HG02970 (cell line): ENCODE results near the gene DDX51.

Experiments
- ATAC-seq: cut with Tn5 transposase; IDR thresholded peaks from one replicate; pipeline ENCODE4 v1.9.1; 2021; ENCODE audit warnings: mild to moderate bottlenecking, moderate library complexity, moderate number of reproducible peaks; ENCODE audit not compliant: unreplicated experiment, low FRiP score

Gene DDX51

GRCh38 chr12:132168311-132169031 lies 24.4 kb upstream of the DDX51 start:
- no peak for ATAC-seq

GRCh38 chr12:132167611-132168310 lies 23.6 kb upstream of the DDX51 start:
- no peak for ATAC-seq

GRCh38 chr12:132166801-132167591 lies 22.9 kb upstream of the DDX51 start:
- no peak for ATAC-seq

- ATAC-seq, result no peak
Measured at GRCh38 chr12:132166093-132166492, 22.0 kb upstream of the DDX51 start.

GRCh38 chr12:132165584-132165983 lies 21.5 kb upstream of the DDX51 start:
- ATAC-seq, result no peak

- ATAC-seq, result no peak
Measured at GRCh38 chr12:132164426-132164825, 20.3 kb upstream of the DDX51 start.

GRCh38 chr12:132163911-132164288 lies 19.8 kb upstream of the DDX51 start:
- ATAC-seq, result no peak

GRCh38 chr12:132163041-132163910 lies 19.2 kb upstream of the DDX51 start:
- no peak for ATAC-seq

- no peak for ATAC-seq
Measured at GRCh38 chr12:132162508-132163031, 18.5 kb upstream of the DDX51 start.

GRCh38 chr12:132161796-132162507 lies 17.8 kb upstream of the DDX51 start:
- no peak for ATAC-seq

GRCh38 chr12:132161036-132161781 lies 17.1 kb upstream of the DDX51 start:
- ATAC-seq, result no peak

GRCh38 chr12:132160601-132161035 lies 16.5 kb upstream of the DDX51 start:
- ATAC-seq, result no peak

- no peak for ATAC-seq
Measured at GRCh38 chr12:132160016-132160415, 15.9 kb upstream of the DDX51 start.

GRCh38 chr12:132159555-132160003 lies 15.5 kb upstream of the DDX51 start:
- no peak for ATAC-seq

- no peak for ATAC-seq
Measured at GRCh38 chr12:132158677-132159554, 14.8 kb upstream of the DDX51 start.

- ATAC-seq, result no peak
Measured at GRCh38 chr12:132157733-132158409, 13.8 kb upstream of the DDX51 start.
